B cell (primary cell): Measurements from ENCODE around the gene JAG2. TPM values are rescaled to one million over a fixed set of nuclear protein-coding genes. Genes with fewer than 3 reads are reported as not detected.

ENCODE experiments used
- ATAC-seq: fragments of 200-7000 bp; cut with Tn5 transposase; one replicate; pipeline ENCODE4 v1.10.0; 2021; ENCODE audit warnings: low read depth, mild to moderate bottlenecking, moderate number of reproducible peaks, moderate library complexity
- CTCF ChIA-PET: fragments of 350-600 bp; sonication (Branson Sonifier 250); formaldehyde crosslinking; loops from one replicate; lab custom pipeline; 2021; ENCODE audit warnings: antibody characterized with exemption, inconsistent platforms; lab: Charles Lee
- POLR2A ChIA-PET: fragments of 350-600 bp; sonication (Branson Sonifier 250); formaldehyde crosslinking; loops from one replicate; lab custom pipeline; 2021; ENCODE audit warnings: antibody characterized with exemption; lab: Charles Lee
- DNase-seq: peaks from one replicate; pipeline ENCODE4 v3.0.0; 2013
- H2AFZ ChIP-seq: 2 replicates; pipeline ENCODE4 v1.6.1; 2012; ENCODE audit warnings: mild to moderate bottlenecking, low read depth, low read length; ENCODE audit not compliant: insufficient read depth, poor library complexity, severe bottlenecking
- H3K27ac ChIP-seq, 2 donors: 1 replicate in 1 of 2; 2 replicates in 1 of 2; pipeline ENCODE4 v1.5.1; 2012 to 2013; ENCODE audit warnings: low read length in 2 of 2, mild to moderate bottlenecking in 2 of 2, moderate library complexity in 1 of 2
- H3K27me3 ChIP-seq, 4 experiments: fragments of 200-600 bp in 1 of 4; sonication (generic) in 1 of 4; replicated peaks in 1 of 4; 1 replicate in 2 of 4; 2 replicates in 2 of 4; pipeline versions ENCODE4 v1.6.1 to v1.7.0; 2013 to 2016; ENCODE audit warnings: low read length in 3 of 4, mild to moderate bottlenecking in 2 of 4, mixed read lengths in 1 of 4, moderate library complexity in 1 of 4; ENCODE audit not compliant: insufficient read depth in 4 of 4, control insufficient read depth in 3 of 4; ENCODE audit errors: control extremely low read depth in 1 of 4
- H3K36me3 ChIP-seq, 2 experiments: replicated peaks in 1 of 2; 1 replicate in 1 of 2; 2 replicates in 1 of 2; pipeline versions ENCODE4 v1.6.1 to v1.7.1; 2013; ENCODE audit warnings: low read length in 1 of 2; ENCODE audit not compliant: insufficient read depth in 2 of 2, control insufficient read depth in 1 of 2; ENCODE audit errors: control extremely low read depth in 1 of 2, extremely low read depth in 1 of 2
- H3K4me1 ChIP-seq, 2 donors: fragments of 200-600 bp in 1 of 2; sonication (generic) in 1 of 2; 1 replicate in 1 of 2; 2 replicates in 1 of 2; pipeline versions ENCODE4 v1.5.1 to v1.6.1; 2013 to 2017; ENCODE audit warnings: low read length in 2 of 2; ENCODE audit not compliant: control insufficient read depth in 2 of 2, insufficient read depth in 2 of 2
- H3K4me2 ChIP-seq: replicated peaks from 2 replicates; pipeline ENCODE3; 2012; ENCODE audit warnings: mild to moderate bottlenecking, low read depth, low read length; ENCODE audit not compliant: poor library complexity, severe bottlenecking
- H3K4me3 ChIP-seq, 5 experiments: fragments of 200-600 bp in 1 of 5; sonication (generic) in 1 of 5; 1 replicate in 3 of 5; 2 replicates in 2 of 5; pipeline versions ENCODE4 v1.5.1 to v1.7.0; 2011 to 2016; ENCODE audit warnings: low read length in 4 of 5, mild to moderate bottlenecking in 4 of 5, low read depth in 2 of 5, control low read depth in 1 of 5, moderate library complexity in 1 of 5; ENCODE audit not compliant: insufficient read depth in 1 of 5; ENCODE audit errors: control extremely low read depth in 1 of 5, extremely low read depth in 1 of 5
- H3K79me2 ChIP-seq: fragments of 200-600 bp; sonication (generic); one replicate; pipeline ENCODE4 v1.6.0; 2016; ENCODE audit warnings: low read length; ENCODE audit not compliant: control insufficient read depth, insufficient read depth
- H3K9ac ChIP-seq: fragments of 200-600 bp; sonication (generic); 2 replicates; pipeline ENCODE4 v1.6.1; 2017; ENCODE audit warnings: mild to moderate bottlenecking, low read length, moderate library complexity
- H3K9me3 ChIP-seq, 3 donors: one replicate each; pipeline versions ENCODE4 v1.6.1 to v1.7.1; 2013; ENCODE audit warnings: low read length in 2 of 3; ENCODE audit not compliant: control insufficient read depth in 2 of 3, insufficient read depth in 1 of 3; ENCODE audit errors: control extremely low read depth in 1 of 3
- H4K20me1 ChIP-seq: 2 replicates; pipeline ENCODE4 v1.6.0; 2012; ENCODE audit warnings: mild to moderate bottlenecking, low read length; ENCODE audit not compliant: insufficient read depth, control insufficient read depth, poor library complexity, severe bottlenecking
- H3K27ac Mint-ChIP-seq: one replicate; pipeline ENCODE4 v1.8.0; 2021; ENCODE audit warnings: mixed read lengths
- H3K27me3 Mint-ChIP-seq: one replicate; pipeline ENCODE4 v1.8.0; 2021; ENCODE audit warnings: mixed read lengths
- H3K4me1 Mint-ChIP-seq: one replicate; pipeline ENCODE4 v1.8.0; 2021; ENCODE audit warnings: mixed read lengths
- H3K4me3 Mint-ChIP-seq: one replicate; pipeline ENCODE4 v1.8.0; 2021; ENCODE audit warnings: mixed read lengths
- H3K9me3 Mint-ChIP-seq: one replicate; pipeline ENCODE4 v1.8.0; 2022; ENCODE audit warnings: mixed read lengths; ENCODE audit not compliant: insufficient read depth
- CTCF ChIP-seq: fragments of 200-600 bp; IDR thresholded peaks from one replicate; pipeline ENCODE4 v1.8.0; 2022; ENCODE audit warnings: antibody characterized with exemption, mild to moderate bottlenecking
- EZH2 ChIP-seq: IDR thresholded peaks from 2 replicates; pipeline ENCODE4 v1.6.1; 2012; ENCODE audit warnings: borderline replicate concordance, low read depth, mild to moderate bottlenecking, moderate library complexity, low read length; ENCODE audit not compliant: insufficient read depth, poor library complexity, severe bottlenecking
- WGBS: methylation state at CpG from one replicate; pipeline ENCODE4 v1.1.5; 2013; ENCODE audit warnings: missing lambda C conversion rate; ENCODE audit not compliant: insufficient coverage; 5-methylcytosine and 5-hydroxymethylcytosine counted together
- intact Hi-C: fragments of 100-400 bp; cut with micrococcal nuclease; formaldehyde crosslinking; loops from one replicate; pipeline ENCODE4 v1.10.0; 2022
- polyA plus RNA-seq: library from polyadenylated mRNA; depleted of rRNA; stranded (reverse); fragments of >200 nt; gene quantifications from 2 replicates; pipeline ENCODE4 v1.2.3, GENCODE V29; 2012
- total RNA-seq, 2 donors: library from RNA; stranded (reverse); fragments of 120-200 nt in 1 of 2; gene quantifications; 1 replicate in 1 of 2; 2 replicates in 1 of 2; pipeline versions ENCODE4 v1.2.3 to v1.2.4, GENCODE V29; 2013 to 2022

JAG2 gene
- total and polyA plus RNA-seq, 2 donors (not counting 1 experiment from before 2014, with no cell fraction given): 0.27 to 0.34 TPM

GRCh38 chr14:105185973-105186372, 17.4 kb upstream of the JAG2 start:
- TF ChIP-seq CTCF (no peak), EZH2 (no peak)
- peaks cover 0 to 22% (median 0%) of the 10 kb centered on the region in 3 donors for H3K9me3 ChIP-seq
- ChIA-PET POLR2A (no interaction called here), CTCF (no interaction called here)
- H3K9me3 Mint-ChIP-seq: no peaks in the 10 kb centered on the region
- H4K20me1 ChIP-seq: no peaks in the 10 kb centered on the region
- intact Hi-C loops: no loop called here
- H3K4me3 Mint-ChIP-seq: no peak overlapping the region
- peaks cover 6% of the 10 kb centered on the region for H3K4me1 Mint-ChIP-seq
- H2AFZ ChIP-seq: no peak overlapping the region
- H3K27ac Mint-ChIP-seq: no peak overlapping the region
- H3K4me3 ChIP-seq: no peak overlapping the region
- ATAC-seq: no peak
- H3K27me3 Mint-ChIP-seq: peaks cover 17% of the 10 kb centered on the region
- H3K27me3 ChIP-seq: peaks cover 0 to 14% (median under 1%) of the 10 kb centered on the region in 4 experiments
- H3K27ac ChIP-seq: no peak overlapping the region
- no peak for DNase-seq
- WGBS: 59% methylated on average over 4 of the region's 4 CpGs
- H3K9ac ChIP-seq: no peak overlapping the region
- H3K4me2 ChIP-seq: no peak overlapping the region
- H3K36me3 ChIP-seq: no peaks in the 10 kb centered on the region
- peaks cover 3 to 5% of the 10 kb centered on the region in 2 donors for H3K4me1 ChIP-seq
- H3K79me2 ChIP-seq: no peaks in the 10 kb centered on the region

GRCh38 chr14:105185001-105185400, 16.4 kb upstream of the JAG2 start:
- DNase-seq (no peak), ATAC-seq (no peak)
- ChIA-PET CTCF (no interaction called here), POLR2A (no interaction called here)
- Histone ChIP-seq H3K79me2 (no peaks in the 10 kb centered on the region), H3K27ac (no peak overlapping the region), H3K27me3 (peaks cover 0 to 14% (median 0%) of the 10 kb centered on the region in 4 experiments), H3K4me2 (no peak overlapping the region), H3K36me3 (no peaks in the 10 kb centered on the region), H3K4me1 (peaks cover 9 to 13% of the 10 kb centered on the region in 2 donors), H3K4me3 (no peak overlapping the region), H3K9ac (no peak overlapping the region), H2AFZ (no peak overlapping the region), H3K9me3 (peaks cover 0 to 22% (median 0%) of the 10 kb centered on the region in 3 donors), H4K20me1 (no peaks in the 10 kb centered on the region)
- Mint-ChIP-seq H3K4me1 (peaks cover 9% of the 10 kb centered on the region), H3K27ac (no peak overlapping the region), H3K4me3 (no peak overlapping the region), H3K27me3 (peaks cover 17% of the 10 kb centered on the region), H3K9me3 (no peaks in the 10 kb centered on the region)
- 88% methylated on average over 18 of the region's 18 CpGs for WGBS
- TF ChIP-seq CTCF: no peak
- TF ChIP-seq EZH2: no peak
- intact Hi-C loops: no loop called here
